ENCODE measurements around the gene FAM171A2. TPM values are rescaled to one million over a fixed set of nuclear protein-coding genes. Genes with fewer than 3 reads are reported as not detected.
A peak's percentile ranks its signal among the peaks of the same experiment; 100 is the strongest.
"Not testable (repeated sequence)": the region's sequence is repeated elsewhere in the genome, so short reads cannot be mapped to it uniquely, and the experiment has no call there.

The FAM171A2 gene
- total and polyA plus RNA-seq, 4 donors: 12.1 to 120 (median 75.8) TPM

DNA sequence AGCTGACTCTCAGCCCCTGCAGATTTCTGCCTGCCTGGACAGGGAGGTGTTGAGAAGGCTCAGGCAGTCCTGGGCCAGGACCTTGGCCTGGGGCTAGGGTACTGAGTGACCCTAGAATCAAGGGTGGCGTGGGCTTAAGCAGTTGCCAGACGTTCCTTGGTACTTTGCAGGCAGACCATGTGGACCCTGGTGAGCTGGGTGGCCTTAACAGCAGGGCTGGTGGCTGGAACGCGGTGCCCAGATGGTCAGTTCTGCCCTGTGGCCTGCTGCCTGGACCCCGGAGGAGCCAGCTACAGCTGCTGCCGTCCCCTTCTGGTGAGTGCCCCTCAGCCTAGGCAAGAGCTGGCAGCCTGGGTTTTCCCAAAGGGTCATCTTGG is 14.7 kb downstream of the FAM171A2 start:
- Histone ChIP-seq H3K36me3 (ENCODE audit: control insufficient read depth, insufficient read depth, low read length) (peaks cover 56% of the 10 kb centered on the region), H3K27ac (ENCODE audit: low read depth, low read length) (no peak overlapping the region), H3K27me3 (ENCODE audit: control insufficient read depth, insufficient read depth, low read length) (no peaks in the 10 kb centered on the region), H3K9me3 (ENCODE audit: control insufficient read depth, insufficient read depth, low read length) (no peaks in the 10 kb centered on the region), H3K4me3 (ENCODE audit: low read depth, low read length) (no peak overlapping the region), H3K4me1 (ENCODE audit: control insufficient read depth, insufficient read depth, low read length) (peaks cover 47% of the 10 kb centered on the region)
- 88% methylated on average over 6 of the region's 6 CpGs for WGBS (ENCODE audit: insufficient coverage)
- no peak for DNase-seq (ENCODE audit: low read depth in 4 of 6, low spot score in 6 of 6)

DNA sequence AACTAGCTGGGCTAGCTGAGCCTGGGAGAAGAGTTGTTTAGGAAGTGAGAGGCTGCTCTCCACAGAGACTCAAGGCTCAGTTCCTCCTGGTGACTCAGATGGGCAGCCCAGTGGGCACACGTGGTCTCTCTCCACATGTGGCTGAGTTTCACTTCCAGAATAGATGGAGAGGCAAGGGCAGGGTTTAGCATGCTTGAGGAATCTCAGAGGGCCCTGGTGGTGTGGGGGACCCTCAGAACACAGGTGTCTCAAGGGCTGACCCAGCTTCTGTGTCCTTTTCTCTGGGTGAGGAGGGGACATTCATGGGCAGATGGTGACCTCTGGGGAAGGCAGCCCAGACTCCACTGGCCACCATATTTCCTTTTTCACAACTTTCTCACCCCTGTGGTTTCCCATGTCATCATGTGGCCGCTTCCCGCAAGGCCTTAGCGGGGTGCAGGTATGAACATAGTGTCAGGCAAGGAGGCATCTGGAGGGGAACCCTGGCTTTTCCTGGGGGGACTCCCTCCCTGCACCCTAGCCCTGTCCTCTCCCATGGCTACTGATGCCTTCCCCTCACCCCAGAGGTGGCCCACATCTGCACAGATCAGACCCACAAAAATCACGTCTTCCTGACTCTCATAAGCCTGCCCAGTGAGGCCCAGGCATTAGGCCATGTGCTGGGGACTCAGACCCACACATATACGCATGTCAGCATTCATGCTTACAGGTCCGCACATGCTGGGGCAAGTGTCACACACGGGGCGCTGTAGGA is 15.2 kb downstream of the FAM171A2 start:
- Histone ChIP-seq H3K27ac (ENCODE audit: low read depth, low read length) (no peak overlapping the region), H3K9me3 (ENCODE audit: control insufficient read depth, insufficient read depth, low read length) (no peaks in the 10 kb centered on the region), H3K4me3 (ENCODE audit: low read depth, low read length) (no peak overlapping the region), H3K36me3 (ENCODE audit: control insufficient read depth, insufficient read depth, low read length) (peaks cover 52% of the 10 kb centered on the region), H3K27me3 (ENCODE audit: control insufficient read depth, insufficient read depth, low read length) (no peaks in the 10 kb centered on the region), H3K4me1 (ENCODE audit: control insufficient read depth, insufficient read depth, low read length) (peaks cover 46% of the 10 kb centered on the region)
- WGBS (ENCODE audit: insufficient coverage): 92% methylated on average over 7 of the region's 9 CpGs
- no peak for DNase-seq (ENCODE audit: low read depth in 4 of 6, low spot score in 6 of 6)

DNA sequence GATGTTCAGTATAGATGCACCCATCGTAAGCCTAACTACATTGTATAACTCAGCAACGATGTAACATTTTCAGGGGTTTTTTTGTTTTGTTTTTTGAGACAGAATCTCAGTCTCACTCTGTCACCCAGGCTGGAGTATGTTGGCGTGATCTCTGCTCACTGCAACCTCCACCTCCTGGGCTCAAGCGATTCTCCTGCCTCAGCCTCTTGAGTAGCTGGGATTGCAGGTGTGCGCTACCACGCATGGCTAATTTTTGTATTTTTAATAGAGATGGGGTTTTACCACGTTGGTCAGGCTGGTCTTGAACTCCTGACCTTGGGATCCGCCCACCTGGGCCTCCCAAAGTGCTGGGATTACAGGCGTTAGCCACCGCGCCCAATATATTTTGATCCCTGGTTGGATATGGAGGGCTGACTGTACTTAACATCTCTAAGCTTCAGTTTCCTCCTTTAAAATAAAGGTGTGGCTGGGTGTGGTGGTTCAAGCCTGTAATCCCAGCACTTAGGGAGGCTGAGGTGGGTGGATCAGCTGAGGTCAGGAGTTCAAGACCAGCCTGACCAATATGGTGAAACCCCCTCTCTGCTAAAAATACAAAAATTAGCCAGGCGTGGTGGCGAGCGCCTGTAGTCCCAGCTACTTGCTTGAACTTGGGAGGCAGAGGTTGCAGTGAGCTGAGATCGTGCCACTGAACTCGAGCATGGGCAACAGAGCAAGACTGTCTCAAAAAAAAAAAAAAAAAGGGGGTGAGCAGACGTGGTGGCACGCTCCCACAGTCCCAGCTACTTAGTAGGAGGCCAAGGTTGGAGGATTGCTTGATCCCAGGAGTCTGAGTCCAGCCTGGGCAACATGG is 16.2 kb downstream of the FAM171A2 start:
- not testable (repeated sequence) for H3K4me3 ChIP-seq (ENCODE audit: low read depth, low read length); DNase-seq (ENCODE audit: low read depth in 4 of 6, low spot score in 6 of 6); H3K9me3 ChIP-seq (ENCODE audit: control insufficient read depth, insufficient read depth, low read length); H3K27ac ChIP-seq (ENCODE audit: low read depth, low read length); H3K27me3 ChIP-seq (ENCODE audit: control insufficient read depth, insufficient read depth, low read length)
- WGBS (ENCODE audit: insufficient coverage): 77% methylated on average over 5 of the region's 18 CpGs
- peaks cover 36% of the 10 kb centered on the region for H3K4me1 ChIP-seq (ENCODE audit: control insufficient read depth, insufficient read depth, low read length)
- H3K36me3 ChIP-seq (ENCODE audit: control insufficient read depth, insufficient read depth, low read length): peaks cover 42% of the 10 kb centered on the region

DNA sequence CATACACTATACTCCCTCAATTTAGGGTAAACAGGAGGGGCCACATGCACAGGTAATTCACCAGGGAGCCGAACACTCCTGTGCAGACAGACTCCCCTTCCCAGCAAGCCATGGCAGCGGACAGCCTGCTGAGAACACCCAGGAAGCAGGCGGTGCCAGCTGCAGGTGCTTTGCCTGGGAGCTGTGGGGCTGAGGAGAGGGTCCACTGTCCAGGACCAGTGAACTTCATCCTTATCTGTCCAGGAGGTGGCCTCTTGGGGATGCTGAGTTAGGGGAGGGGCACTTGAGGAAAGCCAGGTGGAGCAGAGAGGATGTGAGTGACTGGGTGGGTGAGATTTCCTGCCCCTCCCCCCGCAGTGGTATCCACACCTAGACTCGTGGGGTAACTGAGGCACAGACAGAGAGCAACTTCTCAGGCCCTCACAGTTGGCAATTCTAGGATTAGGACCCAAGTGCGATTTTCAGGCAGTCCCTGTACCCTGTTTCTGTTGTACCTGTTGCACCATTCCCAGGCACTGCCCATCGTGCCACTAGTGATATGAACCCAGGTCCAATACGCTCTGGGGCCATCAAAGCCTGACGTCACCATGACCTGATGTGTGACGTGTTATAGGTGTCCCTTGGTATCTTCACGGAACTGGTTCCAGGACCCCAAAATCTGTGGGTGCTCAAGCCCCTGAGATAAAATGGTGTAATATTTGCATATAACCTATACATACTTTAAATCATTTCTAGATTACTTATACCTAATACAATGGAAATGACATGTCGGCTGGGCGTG is 17.4 kb downstream of the FAM171A2 start:
- peak overlapping the region; percentile 89 for H3K4me3 ChIP-seq (ENCODE audit: low read depth, low read length)
- H3K27ac ChIP-seq (ENCODE audit: low read depth, low read length): peak overlapping the region; percentile 83
- H3K9me3 ChIP-seq (ENCODE audit: control insufficient read depth, insufficient read depth, low read length): no peaks in the 10 kb centered on the region
- WGBS (ENCODE audit: insufficient coverage): 65% methylated on average over 12 of the region's 13 CpGs
- peaks cover 30% of the 10 kb centered on the region for H3K4me1 ChIP-seq (ENCODE audit: control insufficient read depth, insufficient read depth, low read length)
- H3K27me3 ChIP-seq (ENCODE audit: control insufficient read depth, insufficient read depth, low read length): peaks cover 3% of the 10 kb centered on the region
- DNase-seq (ENCODE audit: low read depth in 4 of 6, low spot score in 6 of 6): no peak
- H3K36me3 ChIP-seq (ENCODE audit: control insufficient read depth, insufficient read depth, low read length): peaks cover 30% of the 10 kb centered on the region

DNA sequence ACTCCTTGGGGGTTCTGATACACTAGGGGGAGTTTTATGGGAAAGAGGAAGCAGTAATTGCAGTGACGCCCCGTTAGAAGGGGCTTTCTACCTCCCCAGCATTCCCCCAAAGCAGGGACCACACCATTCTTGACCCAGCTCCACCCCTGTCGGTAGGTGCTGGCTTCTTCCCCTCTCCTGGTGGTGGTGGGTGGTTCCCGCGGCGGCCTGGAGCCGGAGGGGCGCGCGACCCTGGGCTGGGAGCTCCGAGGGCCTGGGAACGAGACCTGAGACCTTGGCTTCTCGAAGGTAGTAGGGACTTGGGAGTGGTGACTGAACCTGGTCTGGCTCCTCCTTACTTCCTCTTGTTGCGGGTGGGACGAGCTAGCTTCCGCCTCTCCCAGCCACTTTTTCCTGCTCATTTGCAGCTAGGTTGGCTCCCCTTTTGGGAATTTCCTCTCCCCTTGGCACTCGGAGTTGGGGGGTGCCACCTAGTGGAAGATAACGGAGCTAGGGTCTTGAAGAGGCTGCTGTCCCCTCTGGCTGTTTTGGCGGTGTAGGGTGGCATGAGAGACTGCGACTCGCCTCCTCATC is 18.1 kb downstream of the FAM171A2 start:
- Histone ChIP-seq H3K4me1 (ENCODE audit: control insufficient read depth, insufficient read depth, low read length) (peaks cover 24% of the 10 kb centered on the region), H3K36me3 (ENCODE audit: control insufficient read depth, insufficient read depth, low read length) (peaks cover 23% of the 10 kb centered on the region), H3K27me3 (ENCODE audit: control insufficient read depth, insufficient read depth, low read length) (peaks cover 3% of the 10 kb centered on the region), H3K27ac (ENCODE audit: low read depth, low read length) (peak overlapping the region; percentile 83), H3K4me3 (ENCODE audit: low read depth, low read length) (peak overlapping the region; percentile 89), H3K9me3 (ENCODE audit: control insufficient read depth, insufficient read depth, low read length) (no peaks in the 10 kb centered on the region)
- peak in 3 of 6 donors; percentile 56 to 96 (median 94) for DNase-seq (ENCODE audit: low read depth in 4 of 6, low spot score in 6 of 6)
- WGBS (ENCODE audit: insufficient coverage): 0% methylated on average over 4 of the region's 21 CpGs

DNA sequence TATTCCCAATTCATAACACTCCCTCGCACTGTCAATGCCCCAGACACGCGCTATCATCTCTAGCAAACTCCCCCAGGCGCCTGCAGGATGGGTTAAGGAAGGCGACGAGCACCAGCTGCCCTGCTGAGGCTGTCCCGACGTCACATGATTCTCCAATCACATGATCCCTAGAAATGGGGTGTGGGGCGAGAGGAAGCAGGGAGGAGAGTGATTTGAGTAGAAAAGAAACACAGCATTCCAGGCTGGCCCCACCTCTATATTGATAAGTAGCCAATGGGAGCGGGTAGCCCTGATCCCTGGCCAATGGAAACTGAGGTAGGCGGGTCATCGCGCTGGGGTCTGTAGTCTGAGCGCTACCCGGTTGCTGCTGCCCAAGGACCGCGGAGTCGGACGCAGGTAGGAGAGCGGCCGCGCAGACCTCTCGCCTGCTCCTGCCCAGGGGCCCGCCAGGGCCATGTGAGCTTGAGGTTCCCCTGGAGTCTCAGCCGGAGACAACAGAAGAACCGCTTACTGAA is 18.7 kb downstream of the FAM171A2 start, which contains the start of gene GRN:
GRN (plus strand) TSS at position 364 of the 515 bp plus-strand sequence. CDS start 3,863 bp downstream, outside the sequence.
- WGBS (ENCODE audit: insufficient coverage): 0% methylated on average over 16 of the region's 26 CpGs
- peak within 1 kb of the TSS; percentile 83 for H3K27ac ChIP-seq (ENCODE audit: low read depth, low read length)
- H3K27me3 ChIP-seq (ENCODE audit: control insufficient read depth, insufficient read depth, low read length): peaks cover 3% of the 10 kb centered on the region
- peak; percentile 98 to 100 (median 99) for DNase-seq (ENCODE audit: low read depth in 4 of 6, low spot score in 6 of 6)
- peak within 1 kb of the TSS; percentile 89 for H3K4me3 ChIP-seq (ENCODE audit: low read depth, low read length)
- peaks cover 17% of the 10 kb centered on the region for H3K36me3 ChIP-seq (ENCODE audit: control insufficient read depth, insufficient read depth, low read length)
- no peaks in the 10 kb centered on the region for H3K9me3 ChIP-seq (ENCODE audit: control insufficient read depth, insufficient read depth, low read length)
- H3K4me1 ChIP-seq (ENCODE audit: control insufficient read depth, insufficient read depth, low read length): peaks cover 21% of the 10 kb centered on the region

DNA sequence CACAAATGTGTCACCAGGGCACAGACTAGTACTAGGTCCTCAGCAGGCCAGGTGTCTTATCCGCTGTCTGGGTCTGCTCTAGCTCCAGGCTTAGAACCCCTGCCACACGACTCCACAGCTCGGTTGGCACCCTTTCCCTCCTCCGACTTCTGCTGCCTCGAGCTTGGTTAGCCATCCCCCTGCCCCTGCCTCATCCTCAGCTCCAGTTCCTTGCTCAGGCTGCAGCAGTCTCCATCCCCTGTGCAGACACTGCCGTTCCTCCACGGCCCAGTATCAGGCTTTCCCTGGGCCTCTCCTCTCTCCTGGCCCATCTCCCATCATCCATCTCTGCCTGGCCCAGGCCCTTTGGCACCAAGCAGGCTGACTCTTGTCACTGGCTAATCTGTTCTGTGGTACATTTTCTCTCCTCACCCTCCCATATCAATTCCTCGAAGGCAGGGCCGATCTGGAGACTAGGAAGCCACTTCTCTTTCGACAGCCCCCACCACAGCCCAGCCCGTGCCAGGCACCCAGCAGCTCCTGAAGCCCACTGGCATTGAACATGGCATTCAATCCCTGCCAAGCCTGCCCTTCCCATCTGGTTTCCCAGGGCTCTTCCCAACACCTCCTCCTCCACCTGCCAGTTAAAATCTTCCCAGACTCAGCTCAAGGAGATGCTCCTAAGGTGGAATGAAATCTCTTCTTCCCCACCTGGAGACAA is 20.0 kb downstream of the FAM171A2 start:
- Histone ChIP-seq H3K36me3 (ENCODE audit: control insufficient read depth, insufficient read depth, low read length) (peaks cover 4% of the 10 kb centered on the region), H3K27me3 (ENCODE audit: control insufficient read depth, insufficient read depth, low read length) (peaks cover 3% of the 10 kb centered on the region), H3K4me1 (ENCODE audit: control insufficient read depth, insufficient read depth, low read length) (peaks cover 21% of the 10 kb centered on the region), H3K4me3 (ENCODE audit: low read depth, low read length) (no peak overlapping the region), H3K27ac (ENCODE audit: low read depth, low read length) (no peak overlapping the region), H3K9me3 (ENCODE audit: control insufficient read depth, insufficient read depth, low read length) (no peaks in the 10 kb centered on the region)
- WGBS (ENCODE audit: insufficient coverage): 65% methylated on average over 11 of the region's 11 CpGs
- peak in 1 of 6 donors; percentile 41 for DNase-seq (ENCODE audit: low read depth in 4 of 6, low spot score in 6 of 6)

DNA sequence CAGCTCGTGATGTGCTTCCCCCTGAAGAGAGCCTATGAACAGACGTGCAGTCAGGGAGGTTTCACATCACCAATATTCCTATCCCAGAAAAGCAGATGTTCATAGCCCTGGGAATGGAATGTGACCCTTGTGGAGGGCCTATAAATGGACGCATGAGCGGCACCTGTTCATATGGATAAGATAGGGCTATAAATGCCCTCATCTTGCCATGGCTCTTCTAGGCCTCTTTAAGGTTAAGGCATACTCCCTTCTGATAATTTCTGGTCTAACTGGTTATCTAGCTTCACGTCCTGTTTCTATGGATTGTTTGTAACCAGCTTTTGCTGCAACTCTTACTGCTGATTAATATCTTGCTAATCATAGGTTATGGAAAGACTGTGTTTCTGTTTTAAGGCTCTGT is 23.1 kb downstream of the FAM171A2 start:
- H3K9me3 ChIP-seq (ENCODE audit: control insufficient read depth, insufficient read depth, low read length); H3K27ac ChIP-seq (ENCODE audit: low read depth, low read length); H3K27me3 ChIP-seq (ENCODE audit: control insufficient read depth, insufficient read depth, low read length); DNase-seq (ENCODE audit: low read depth in 4 of 6, low spot score in 6 of 6); H3K4me3 ChIP-seq (ENCODE audit: low read depth, low read length); H3K36me3 ChIP-seq (ENCODE audit: control insufficient read depth, insufficient read depth, low read length): not testable (repeated sequence)
- 90% methylated on average over 3 of the region's 5 CpGs for WGBS (ENCODE audit: insufficient coverage)
- peaks cover 12% of the 10 kb centered on the region for H3K4me1 ChIP-seq (ENCODE audit: control insufficient read depth, insufficient read depth, low read length)
